ENCODE measurements around the gene CDC5L.

DNA sequence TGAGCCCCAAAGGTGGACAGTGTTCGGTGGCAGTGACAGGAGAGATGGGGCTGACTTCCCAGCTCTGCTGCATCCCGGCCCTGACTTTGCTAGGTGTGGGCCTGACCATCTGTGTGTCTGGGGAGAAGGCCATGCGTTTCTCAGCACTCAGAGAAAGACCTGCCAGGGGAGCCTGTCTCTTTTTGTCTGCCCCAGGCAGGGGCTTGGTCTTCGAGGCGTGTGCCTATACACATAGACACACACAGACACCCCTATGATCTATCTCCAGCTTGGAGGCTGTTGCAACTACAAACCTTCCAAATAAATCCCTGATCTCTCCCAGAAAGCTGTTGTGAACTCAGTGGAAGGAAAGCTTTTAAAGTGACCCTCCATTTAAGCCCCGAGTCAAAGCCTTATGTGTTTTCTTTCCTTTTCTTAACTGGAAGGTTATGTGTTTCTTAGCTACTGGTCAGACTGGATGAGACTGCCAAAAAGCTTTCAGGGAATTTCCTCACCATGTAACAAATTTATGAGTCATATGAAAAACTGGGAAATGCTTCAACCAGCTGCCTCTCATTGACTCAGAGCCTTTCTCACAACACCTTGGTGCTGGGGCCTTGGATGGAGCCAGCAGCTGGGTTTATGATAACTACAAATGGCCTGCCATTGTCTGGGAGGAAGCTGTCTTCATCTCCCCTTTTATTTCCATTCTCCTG is 102.6 kb downstream of the CDC5L start:
- TF ChIP-seq, protein P1, sequence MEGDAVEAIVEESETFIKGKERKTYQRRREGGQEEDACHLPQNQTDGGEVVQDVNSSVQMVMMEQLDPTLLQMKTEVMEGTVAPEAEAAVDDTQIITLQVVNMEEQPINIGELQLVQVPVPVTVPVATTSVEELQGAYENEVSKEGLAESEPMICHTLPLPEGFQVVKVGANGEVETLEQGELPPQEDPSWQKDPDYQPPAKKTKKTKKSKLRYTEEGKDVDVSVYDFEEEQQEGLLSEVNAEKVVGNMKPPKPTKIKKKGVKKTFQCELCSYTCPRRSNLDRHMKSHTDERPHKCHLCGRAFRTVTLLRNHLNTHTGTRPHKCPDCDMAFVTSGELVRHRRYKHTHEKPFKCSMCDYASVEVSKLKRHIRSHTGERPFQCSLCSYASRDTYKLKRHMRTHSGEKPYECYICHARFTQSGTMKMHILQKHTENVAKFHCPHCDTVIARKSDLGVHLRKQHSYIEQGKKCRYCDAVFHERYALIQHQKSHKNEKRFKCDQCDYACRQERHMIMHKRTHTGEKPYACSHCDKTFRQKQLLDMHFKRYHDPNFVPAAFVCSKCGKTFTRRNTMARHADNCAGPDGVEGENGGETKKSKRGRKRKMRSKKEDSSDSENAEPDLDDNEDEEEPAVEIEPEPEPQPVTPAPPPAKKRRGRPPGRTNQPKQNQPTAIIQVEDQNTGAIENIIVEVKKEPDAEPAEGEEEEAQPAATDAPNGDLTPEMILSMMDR (IDR thresholded peaks at IDR 0.05; ENCODE audit: insufficient read depth, low read length, poor library complexity, severe bottlenecking) = no peak
- TF ChIP-seq EZH2phosphoT487 (conservative IDR thresholded peaks at IDR 0.05; ENCODE audit: low read length) = no peak
